Measurements from ENCODE around the gene BORCS6.
"Not testable (repeated sequence)": the region's sequence is repeated elsewhere in the genome, so short reads cannot be mapped to it uniquely, and the experiment has no call there.

Gene BORCS6

GRCh38 chr17:8173056-8173870 is 16.7 kb downstream of the BORCS6 start:
- peak in 1 of 2 donors; percentile 48 for DNase-seq (ENCODE audit: low read depth in 2 of 2)

GRCh38 chr17:8170186-8170585 is 19.8 kb downstream of the BORCS6 start:
- not testable (repeated sequence) for DNase-seq (ENCODE audit: low read depth in 2 of 2)

GRCh38 chr17:8167526-8167925 is 22.5 kb downstream of the BORCS6 start:
- DNase-seq (ENCODE audit: low read depth in 2 of 2), result no peak

GRCh38 chr17:8166731-8167130 is 23.2 kb downstream of the BORCS6 start:
- no peak for DNase-seq (ENCODE audit: low read depth in 2 of 2)

GRCh38 chr17:8164815-8165131 is 25.2 kb downstream of the BORCS6 start:
- no peak for DNase-seq (ENCODE audit: low read depth in 2 of 2)

GRCh38 chr17:8163978-8164814 is 25.8 kb downstream of the BORCS6 start:
- DNase-seq (ENCODE audit: low read depth in 2 of 2), result peak in 1 of 2 donors; percentile 43

- DNase-seq (ENCODE audit: low read depth in 2 of 2), result no peak
Measured at GRCh38 chr17:8162997-8163977, 26.7 kb downstream of the BORCS6 start.

GRCh38 chr17:8162233-8162996 is 27.6 kb downstream of the BORCS6 start, which contains the start of gene VAMP2:
VAMP2 (minus strand) TSS chr17:8162948; CDS start chr17:8162879, 69 bp downstream.
- DNase-seq (ENCODE audit: low read depth in 2 of 2), result peak; percentile 63 to 67

- no peak for DNase-seq (ENCODE audit: low read depth in 2 of 2)
Measured at GRCh38 chr17:8161289-8162232, 28.4 kb downstream of the BORCS6 start.

GRCh38 chr17:8160741-8161221 is 29.2 kb downstream of the BORCS6 start:
- no peak for DNase-seq (ENCODE audit: low read depth in 2 of 2)

GRCh38 chr17:8160224-8160577 is 29.8 kb downstream of the BORCS6 start:
- DNase-seq (ENCODE audit: low read depth in 2 of 2), result no peak

GRCh38 chr17:8159459-8160223 is 30.3 kb downstream of the BORCS6 start:
- no peak for DNase-seq (ENCODE audit: low read depth in 2 of 2)

GRCh38 chr17:8159032-8159400 is 31.0 kb downstream of the BORCS6 start:
- DNase-seq (ENCODE audit: low read depth in 2 of 2), result no peak

- peak; percentile 69 to 83 for DNase-seq (ENCODE audit: low read depth in 2 of 2)
Measured at GRCh38 chr17:8158267-8159031, 31.5 kb downstream of the BORCS6 start.

- peak; percentile 99 to 100 for DNase-seq (ENCODE audit: low read depth in 2 of 2)
Measured at GRCh38 chr17:8156246-8156992, 33.6 kb downstream of the BORCS6 start.

GRCh38 chr17:8155996-8156245 is 34.1 kb downstream of the BORCS6 start:
- DNase-seq (ENCODE audit: low read depth in 2 of 2), result no peak

- DNase-seq (ENCODE audit: low read depth in 2 of 2), result no peak
Measured at GRCh38 chr17:8155231-8155995, 34.6 kb downstream of the BORCS6 start.

Data from stimulated activated CD8-positive, alpha-beta memory T cell treated with anti-CD3 and anti-CD28 coated beads, Interleukin-7, amount 100 ng/mL, for 1 hour (primary cell).